T-helper 2 cell treated with Interferon-gamma antibody and Interleukin-4, amounts not matched to agents 5 μg/mL and 100 μg/mL, for 36 hours (primary cell): ENCODE measurements around the gene ITGB3.

Experiments used
- DNase-seq: peaks from one replicate; pipeline ENCODE4 v3.0.0; 2021; ENCODE audit warnings: low spot score
- H3K27ac Mint-ChIP-seq: one replicate; pipeline ENCODE4 v1.8.0; 2021; ENCODE audit warnings: mild to moderate bottlenecking, mixed read lengths
- H3K27me3 Mint-ChIP-seq: one replicate; pipeline ENCODE4 v1.8.0; 2021; ENCODE audit warnings: low read depth, mixed read lengths
- H3K36me3 Mint-ChIP-seq: one replicate; pipeline ENCODE4 v1.8.0; 2021; ENCODE audit warnings: low read depth, mixed read lengths
- H3K4me1 Mint-ChIP-seq: one replicate; pipeline ENCODE4 v1.8.0; 2021; ENCODE audit warnings: low read depth, mixed read lengths
- H3K4me3 Mint-ChIP-seq: one replicate; pipeline ENCODE4 v1.8.0; 2022; ENCODE audit warnings: mild to moderate bottlenecking, moderate library complexity, mixed read lengths
- H3K9me3 Mint-ChIP-seq: one replicate; pipeline ENCODE4 v1.8.0; 2021; ENCODE audit warnings: mixed read lengths

ITGB3 gene

DNA sequence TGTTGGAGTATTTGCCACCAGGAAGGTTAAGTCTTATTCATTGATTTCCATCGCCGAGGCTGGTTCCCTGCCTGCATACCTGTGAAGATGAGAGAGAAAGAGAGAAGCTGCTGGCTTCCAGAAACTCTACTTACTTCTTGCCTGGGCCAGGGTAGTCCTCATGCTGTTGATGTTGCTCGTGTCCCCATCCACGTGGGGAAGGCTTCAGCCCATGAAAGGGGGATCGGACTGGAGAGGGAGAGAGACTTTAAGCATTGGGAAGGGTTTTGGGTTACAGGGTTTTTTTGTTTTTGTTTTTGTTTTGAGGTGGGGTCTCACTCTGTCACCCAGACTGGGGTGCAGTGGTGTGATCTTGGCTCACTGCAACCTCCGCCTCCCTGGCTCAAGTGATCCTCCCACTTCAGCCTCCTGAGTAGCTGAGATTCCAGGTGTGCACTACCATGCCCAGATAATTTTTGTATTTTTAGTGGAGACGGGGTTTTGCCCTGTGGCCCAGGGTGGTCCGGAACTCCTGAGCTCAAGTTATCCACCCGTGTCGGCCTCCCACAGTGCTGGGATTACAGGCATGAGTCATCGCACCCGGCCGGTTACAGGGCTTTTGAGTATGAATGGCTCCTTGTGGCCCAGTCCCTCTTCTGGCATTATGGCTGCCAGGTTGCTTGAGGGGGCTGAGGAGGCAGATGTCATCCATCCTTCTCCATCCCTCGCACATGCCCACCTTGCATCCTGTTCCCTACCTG, 26.6 kb downstream of the ITGB3 start:
- H3K36me3 Mint-ChIP-seq = no peaks in the 10 kb centered on the region
- no peak overlapping the region for H3K27ac Mint-ChIP-seq
- no peak for DNase-seq
- H3K4me3 Mint-ChIP-seq = no peak overlapping the region
- peaks cover 5% of the 10 kb centered on the region for H3K4me1 Mint-ChIP-seq
- H3K27me3 Mint-ChIP-seq = peaks cover 8% of the 10 kb centered on the region
- H3K9me3 Mint-ChIP-seq = no peaks in the 10 kb centered on the region

- H3K4me1 Mint-ChIP-seq = peaks cover 7% of the 10 kb centered on the region
- DNase-seq = no peak
- H3K27me3 Mint-ChIP-seq = peaks cover 8% of the 10 kb centered on the region
- H3K4me3 Mint-ChIP-seq = no peak overlapping the region
- H3K36me3 Mint-ChIP-seq = no peaks in the 10 kb centered on the region
- no peak overlapping the region for H3K27ac Mint-ChIP-seq
- no peaks in the 10 kb centered on the region for H3K9me3 Mint-ChIP-seq
Observed at GRCh38 chr17:47281216-47281615, 27.6 kb downstream of the ITGB3 start.

GRCh38 chr17:47285003-47285402, 31.4 kb downstream of the ITGB3 start:
- peaks cover 10% of the 10 kb centered on the region for H3K27me3 Mint-ChIP-seq
- no peaks in the 10 kb centered on the region for H3K36me3 Mint-ChIP-seq
- no peaks in the 10 kb centered on the region for H3K9me3 Mint-ChIP-seq
- no peak for DNase-seq
- no peak overlapping the region for H3K4me3 Mint-ChIP-seq
- H3K4me1 Mint-ChIP-seq = peaks cover 6% of the 10 kb centered on the region
- no peak overlapping the region for H3K27ac Mint-ChIP-seq

DNA sequence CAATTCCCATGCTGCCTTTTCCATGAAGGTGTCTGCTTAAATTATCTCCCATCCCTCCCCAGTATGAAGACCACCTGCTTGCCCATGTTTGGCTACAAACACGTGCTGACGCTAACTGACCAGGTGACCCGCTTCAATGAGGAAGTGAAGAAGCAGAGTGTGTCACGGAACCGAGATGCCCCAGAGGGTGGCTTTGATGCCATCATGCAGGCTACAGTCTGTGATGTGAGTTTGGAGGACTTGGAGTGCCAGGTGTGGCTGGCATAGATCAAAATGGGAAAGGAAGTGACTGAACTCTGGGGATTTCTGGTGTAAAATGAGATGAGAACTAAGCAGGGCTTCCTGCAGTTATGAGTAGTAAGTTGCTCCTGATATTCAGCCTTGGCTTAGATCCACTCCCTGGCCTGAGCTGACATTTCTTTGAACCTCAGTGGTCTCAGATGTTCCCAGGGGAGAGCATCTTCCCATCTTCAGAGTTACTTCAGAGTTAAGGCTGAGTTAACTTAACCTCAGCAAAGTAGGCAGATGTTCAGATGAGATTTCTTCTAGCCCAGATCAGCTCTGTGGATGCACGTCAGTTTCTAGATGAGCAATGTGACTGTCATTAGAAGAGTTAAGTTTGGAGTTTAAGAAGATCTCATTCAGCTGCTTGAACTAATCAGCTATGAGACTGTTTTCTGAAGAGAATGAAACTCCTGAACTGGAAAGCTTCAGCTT, 32.7 kb downstream of the ITGB3 start:
- DNase-seq = no peak

DNA sequence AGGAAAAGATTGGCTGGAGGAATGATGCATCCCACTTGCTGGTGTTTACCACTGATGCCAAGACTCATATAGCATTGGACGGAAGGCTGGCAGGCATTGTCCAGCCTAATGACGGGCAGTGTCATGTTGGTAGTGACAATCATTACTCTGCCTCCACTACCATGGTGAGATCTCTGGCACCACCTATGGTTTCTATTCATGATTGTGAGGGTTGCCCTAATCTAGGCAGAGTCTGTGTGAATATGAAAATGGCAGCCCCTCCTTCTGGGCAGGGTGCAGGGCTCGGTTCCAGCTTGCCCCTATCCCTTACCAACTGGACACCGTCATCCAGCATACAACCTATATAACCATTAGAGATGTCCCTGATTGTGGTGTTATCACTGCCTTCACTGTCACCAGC, 33.4 kb downstream of the ITGB3 start:
- no peak for DNase-seq
- Mint-ChIP-seq H3K4me3 (no peak overlapping the region), H3K27ac (no peak overlapping the region), H3K36me3 (no peaks in the 10 kb centered on the region), H3K27me3 (peaks cover 13% of the 10 kb centered on the region), H3K4me1 (peaks cover 6% of the 10 kb centered on the region), H3K9me3 (no peaks in the 10 kb centered on the region)

More for the DNA sequence above, 32.7 kb downstream of the ITGB3 start:
- Mint-ChIP-seq H3K36me3 (no peaks in the 10 kb centered on the region), H3K4me1 (peaks cover 6% of the 10 kb centered on the region), H3K4me3 (no peak overlapping the region), H3K9me3 (no peaks in the 10 kb centered on the region), H3K27ac (no peak overlapping the region), H3K27me3 (peaks cover 13% of the 10 kb centered on the region)

GRCh38 chr17:47287639-47288038, 34.0 kb downstream of the ITGB3 start:
- Mint-ChIP-seq H3K4me3 (no peak overlapping the region), H3K36me3 (no peaks in the 10 kb centered on the region), H3K9me3 (no peaks in the 10 kb centered on the region), H3K27me3 (peaks cover 13% of the 10 kb centered on the region), H3K27ac (no peak overlapping the region), H3K4me1 (peaks cover 6% of the 10 kb centered on the region)
- DNase-seq = no peak

GRCh38 chr17:47288531-47289116, 35.0 kb downstream of the ITGB3 start:
- Mint-ChIP-seq H3K36me3 (no peaks in the 10 kb centered on the region), H3K4me1 (peaks cover 6% of the 10 kb centered on the region), H3K9me3 (no peaks in the 10 kb centered on the region), H3K4me3 (no peak overlapping the region), H3K27ac (no peak overlapping the region), H3K27me3 (peaks cover 9% of the 10 kb centered on the region)
- no peak for DNase-seq

- Mint-ChIP-seq H3K27me3 (peaks cover 7% of the 10 kb centered on the region), H3K4me1 (peaks cover 6% of the 10 kb centered on the region), H3K4me3 (no peak overlapping the region), H3K27ac (no peak overlapping the region), H3K9me3 (no peaks in the 10 kb centered on the region), H3K36me3 (no peaks in the 10 kb centered on the region)
- DNase-seq = no peak
Observed at GRCh38 chr17:47289302-47289701, 35.7 kb downstream of the ITGB3 start.

GRCh38 chr17:47290870-47291241, 37.2 kb downstream of the ITGB3 start:
- Mint-ChIP-seq H3K27me3 (peaks cover 5% of the 10 kb centered on the region), H3K4me1 (peaks cover 6% of the 10 kb centered on the region), H3K4me3 (no peak overlapping the region), H3K27ac (no peak overlapping the region), H3K36me3 (no peaks in the 10 kb centered on the region), H3K9me3 (no peaks in the 10 kb centered on the region)
- DNase-seq = no peak

DNA sequence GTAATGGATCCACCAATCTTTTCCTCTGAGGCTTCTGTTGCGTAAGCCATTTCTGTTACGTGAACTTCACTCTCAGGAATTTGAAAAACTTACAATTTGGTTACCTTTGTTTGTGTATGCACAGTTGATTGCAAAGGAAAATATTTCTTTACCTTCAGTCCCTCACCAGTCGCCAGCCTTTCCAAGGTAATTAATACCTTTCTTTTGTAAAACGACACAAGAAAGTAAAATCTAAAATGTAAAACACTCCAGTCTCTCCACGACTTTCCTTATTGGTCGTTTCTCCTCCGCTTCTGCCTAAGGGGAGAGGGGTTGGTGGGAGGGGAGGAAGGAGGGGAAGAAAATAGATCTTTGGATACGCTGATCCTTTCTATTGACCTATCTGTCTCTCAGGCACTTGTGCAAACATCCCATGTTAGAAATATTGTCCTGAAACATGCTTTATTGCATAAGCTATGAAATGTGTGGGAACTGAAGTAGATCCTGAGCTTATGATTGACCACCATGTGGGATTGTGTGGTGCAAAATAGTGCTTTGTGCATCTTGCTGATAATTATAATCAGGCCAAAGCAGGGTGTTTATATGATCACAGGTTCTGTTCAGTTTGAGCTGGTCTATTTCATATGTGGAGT, 37.7 kb downstream of the ITGB3 start:
- H3K4me1 Mint-ChIP-seq = peaks cover 2% of the 10 kb centered on the region
- H3K4me3 Mint-ChIP-seq = no peak overlapping the region
- no peak overlapping the region for H3K27ac Mint-ChIP-seq
- no peaks in the 10 kb centered on the region for H3K9me3 Mint-ChIP-seq
- DNase-seq = no peak
- H3K27me3 Mint-ChIP-seq = peaks cover 5% of the 10 kb centered on the region
- no peaks in the 10 kb centered on the region for H3K36me3 Mint-ChIP-seq

DNA sequence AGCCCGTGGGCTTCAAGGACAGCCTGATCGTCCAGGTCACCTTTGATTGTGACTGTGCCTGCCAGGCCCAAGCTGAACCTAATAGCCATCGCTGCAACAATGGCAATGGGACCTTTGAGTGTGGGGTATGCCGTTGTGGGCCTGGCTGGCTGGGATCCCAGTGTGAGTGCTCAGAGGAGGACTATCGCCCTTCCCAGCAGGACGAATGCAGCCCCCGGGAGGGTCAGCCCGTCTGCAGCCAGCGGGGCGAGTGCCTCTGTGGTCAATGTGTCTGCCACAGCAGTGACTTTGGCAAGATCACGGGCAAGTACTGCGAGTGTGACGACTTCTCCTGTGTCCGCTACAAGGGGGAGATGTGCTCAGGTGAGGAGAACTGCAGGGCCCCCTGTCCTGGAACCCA, 38.6 kb downstream of the ITGB3 start:
- Mint-ChIP-seq H3K27me3 (peaks cover 5% of the 10 kb centered on the region), H3K27ac (no peak overlapping the region), H3K9me3 (no peaks in the 10 kb centered on the region), H3K4me3 (no peak overlapping the region), H3K4me1 (no peaks in the 10 kb centered on the region), H3K36me3 (no peaks in the 10 kb centered on the region)
- no peak for DNase-seq

DNA sequence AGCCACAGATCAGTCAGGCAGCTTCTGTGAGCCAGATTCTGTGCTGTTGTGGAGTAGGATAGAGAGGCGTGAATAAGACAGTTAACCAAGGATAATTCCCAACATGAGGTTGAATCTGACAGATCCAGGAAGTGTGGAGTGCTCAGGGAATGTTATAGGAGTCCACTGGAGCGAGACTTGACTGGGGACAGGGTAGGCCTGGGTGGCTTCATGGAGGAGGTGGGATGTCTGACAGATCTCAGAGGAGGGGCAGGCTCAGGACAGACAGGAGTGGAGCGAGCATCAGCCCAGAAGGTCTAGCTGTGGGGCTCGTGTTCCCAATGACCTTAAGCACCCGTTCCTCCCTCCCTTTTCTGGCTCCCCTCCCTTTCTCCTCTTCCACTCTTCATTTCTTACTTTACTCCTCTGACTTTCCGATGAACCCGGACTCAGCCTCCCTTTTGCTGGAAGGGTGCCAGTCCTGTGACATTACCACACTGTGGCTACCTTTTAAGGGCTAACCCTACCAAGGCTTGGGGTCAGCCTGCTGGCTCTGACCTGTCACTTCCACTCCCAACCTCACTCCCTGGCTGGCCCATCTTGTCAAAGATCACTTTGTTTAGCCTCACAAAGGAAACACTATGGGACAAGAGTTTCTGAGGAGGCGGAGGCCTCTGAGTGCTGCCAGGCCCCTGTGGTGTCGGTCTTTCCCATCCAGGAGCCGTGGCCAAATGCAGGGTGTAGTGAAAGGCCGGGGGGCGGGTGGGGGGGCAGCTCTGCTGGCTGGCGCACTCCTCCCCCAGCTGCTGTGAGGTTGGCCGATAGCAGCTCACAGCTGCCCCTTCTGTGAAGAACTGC, 41.6 kb downstream of the ITGB3 start:
- Mint-ChIP-seq H3K27ac (no peak overlapping the region), H3K27me3 (peaks cover 2% of the 10 kb centered on the region), H3K4me3 (no peak overlapping the region), H3K9me3 (no peaks in the 10 kb centered on the region), H3K36me3 (no peaks in the 10 kb centered on the region), H3K4me1 (peaks cover 3% of the 10 kb centered on the region)
- no peak for DNase-seq

DNA sequence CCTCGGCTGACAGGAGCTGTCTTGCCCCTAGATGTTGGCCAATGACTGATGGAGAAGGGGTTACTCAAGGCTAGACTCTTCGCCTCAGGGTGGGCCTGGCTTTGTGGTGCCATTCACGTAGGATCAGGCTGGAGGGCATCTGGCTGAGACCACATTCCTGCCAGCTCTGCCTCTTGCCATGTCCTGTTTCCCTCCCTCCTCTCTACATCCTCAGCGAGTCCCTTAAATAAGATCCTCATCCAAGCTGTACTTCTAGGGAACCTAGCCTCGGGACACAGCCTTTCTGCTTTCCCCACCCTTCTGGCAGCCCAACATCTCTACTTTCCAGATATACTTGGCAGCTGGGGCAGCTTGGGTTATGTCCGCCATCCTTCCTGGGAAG, 42.2 kb downstream of the ITGB3 start:
- peaks cover 9% of the 10 kb centered on the region for H3K4me1 Mint-ChIP-seq
- H3K4me3 Mint-ChIP-seq = no peak overlapping the region
- DNase-seq = no peak
- H3K27me3 Mint-ChIP-seq = no peaks in the 10 kb centered on the region
- H3K27ac Mint-ChIP-seq = no peak overlapping the region
- H3K9me3 Mint-ChIP-seq = no peaks in the 10 kb centered on the region
- no peaks in the 10 kb centered on the region for H3K36me3 Mint-ChIP-seq
